SU-DHL-6 (cell line): Measurements from ENCODE around the gene CACNA1B.

Experiments used
- CTCF ChIP-seq: fragments of 200-600 bp; sonication (generic); IDR thresholded peaks from one replicate; pipeline ENCODE4 v1.5.1; 2017; ENCODE audit warnings: antibody characterized with exemption, mild to moderate bottlenecking, low read length, moderate library complexity; ENCODE audit not compliant: insufficient read depth, poor library complexity, severe bottlenecking
- EZH2phosphoT487 ChIP-seq: fragments of 200-600 bp; sonication (generic), shearing (Covaris generic); conservative IDR thresholded peaks from 2 replicates; pipeline ENCODE4 v1.6.1; 2018; ENCODE audit warnings: mild to moderate bottlenecking, antibody characterized with exemption, low read length, moderate library complexity, mixed read lengths

- TF ChIP-seq CTCF (no peak), EZH2phosphoT487 (no peak)
Observed at GRCh38 chr9:137913771-137914767, 36.5 kb downstream of the CACNA1B start.
